Muscle of leg (tissue), 11 donors: ENCODE data around the gene CUEDC2. TPM values are rescaled to one million over a fixed set of nuclear protein-coding genes. Genes with fewer than 3 reads are reported as not detected.
"Not testable (repeated sequence)": the region's sequence is repeated elsewhere in the genome, so short reads cannot be mapped to it uniquely, and the experiment has no call there.

ENCODE experiments used
- DNase-seq: peaks from one replicate; pipeline ENCODE4 v3.0.0; 2013
- H3K27ac ChIP-seq: one replicate; pipeline ENCODE4 v1.5.1; 2013; ENCODE audit warnings: mild to moderate bottlenecking, low read length, control low read depth
- H3K27me3 ChIP-seq: one replicate; pipeline ENCODE4 v1.6.1; 2013; ENCODE audit warnings: low read length; ENCODE audit not compliant: control insufficient read depth, insufficient read depth
- H3K36me3 ChIP-seq: one replicate; pipeline ENCODE4 v1.6.1; 2013; ENCODE audit warnings: low read length; ENCODE audit not compliant: control insufficient read depth, insufficient read depth
- H3K4me1 ChIP-seq: one replicate; pipeline ENCODE4 v1.6.1; 2013; ENCODE audit warnings: low read length; ENCODE audit not compliant: control insufficient read depth, insufficient read depth
- H3K4me3 ChIP-seq: one replicate; pipeline ENCODE4 v1.5.1; 2013; ENCODE audit warnings: low read length, control low read depth
- H3K9me3 ChIP-seq: replicated peaks from 2 replicates; pipeline ENCODE4 v1.6.1; 2013; ENCODE audit warnings: low read depth, low read length; ENCODE audit not compliant: control insufficient read depth
- WGBS: methylation state at CpG from one replicate; pipeline ENCODE4 v1.1.5; 2013; ENCODE audit warnings: missing lambda C conversion rate; ENCODE audit not compliant: insufficient coverage; 5-methylcytosine and 5-hydroxymethylcytosine counted together
- polyA plus RNA-seq, 8 donors: library from polyadenylated mRNA; unstranded; fragments of 120-200 nt; gene quantifications; one replicate each; pipeline versions ENCODE4 v1.2.1 to v1.2.3, GENCODE V29; 2013; ENCODE audit warnings: inconsistent platforms in 1 of 8, low replicate concordance in 1 of 8; ENCODE audit not compliant: insufficient read length in 8 of 8, insufficient read depth in 1 of 8
- total RNA-seq: library from RNA; stranded (reverse); fragments of 120-200 nt; gene quantifications from one replicate; pipeline ENCODE4 v1.2.4, GENCODE V29; 2013

CUEDC2 gene
- total and polyA plus RNA-seq, 9 donors: 44.9 to 65.3 (median 61.9) TPM

- H3K36me3 ChIP-seq: no peaks in the 10 kb centered on the region
- peaks cover 19% of the 10 kb centered on the region for H3K4me1 ChIP-seq
- no peak for DNase-seq
- H3K27me3 ChIP-seq: peaks cover 6% of the 10 kb centered on the region
- H3K4me3 ChIP-seq: no peak overlapping the region
- H3K27ac ChIP-seq: no peak overlapping the region
- 48% methylated on average over 7 of the region's 7 CpGs for whole genome bisulfite sequencing
- no peaks in the 10 kb centered on the region for H3K9me3 ChIP-seq
Measured at GRCh38 chr10:102455893-102456471, 23.6 kb upstream of the CUEDC2 start.

GRCh38 chr10:102454662-102455487 is 22.5 kb upstream of the CUEDC2 start:
- H3K4me1 ChIP-seq: peaks cover 19% of the 10 kb centered on the region
- not testable (repeated sequence) for H3K27ac ChIP-seq, DNase-seq, H3K4me3 ChIP-seq, H3K36me3 ChIP-seq, H3K9me3 ChIP-seq, H3K27me3 ChIP-seq
- 70% methylated on average over 2 of the region's 13 CpGs for WGBS

GRCh38 chr10:102453502-102453901 is 21.1 kb upstream of the CUEDC2 start:
- 80% methylated on average over 5 of the region's 5 CpGs for WGBS
- Histone ChIP-seq H3K4me1 (peaks cover 26% of the 10 kb centered on the region), H3K27me3 (no peaks in the 10 kb centered on the region), H3K36me3 (no peaks in the 10 kb centered on the region), H3K4me3 (no peak overlapping the region), H3K27ac (peak overlapping the region; percentile 55), H3K9me3 (no peaks in the 10 kb centered on the region)
- DNase-seq: no peak

- DNase-seq: peak; percentile 54
- 13% methylated on average over 2 of the region's 3 CpGs for WGBS
- Histone ChIP-seq H3K27ac (peak overlapping the region; percentile 55), H3K36me3 (no peaks in the 10 kb centered on the region), H3K27me3 (no peaks in the 10 kb centered on the region), H3K4me3 (no peak overlapping the region), H3K4me1 (peaks cover 26% of the 10 kb centered on the region), H3K9me3 (no peaks in the 10 kb centered on the region)
Measured at GRCh38 chr10:102452672-102453340, 20.4 kb upstream of the CUEDC2 start.

- 13% methylated on average over 17 of the region's 28 CpGs for WGBS
- Histone ChIP-seq H3K36me3 (no peaks in the 10 kb centered on the region), H3K4me3 (peak within 1 kb of the TSS; percentile 72), H3K27ac (peak within 1 kb of the TSS; percentile 7), H3K27me3 (no peaks in the 10 kb centered on the region), H3K4me1 (peaks cover 26% of the 10 kb centered on the region), H3K9me3 (no peaks in the 10 kb centered on the region)
- DNase-seq: no peak
Measured at GRCh38 chr10:102451105-102451969, 19.0 kb upstream of the CUEDC2 start, which contains the start of gene C10orf95. TSS of gene C10orf95 (minus strand) at chr10:102451543. CDS start at chr10:102451093, 450 bp downstream.

- Histone ChIP-seq H3K4me1 (peaks cover 26% of the 10 kb centered on the region), H3K4me3 (peak overlapping the region; percentile 72), H3K27ac (peak overlapping the region; percentile 69), H3K9me3 (no peaks in the 10 kb centered on the region), H3K27me3 (no peaks in the 10 kb centered on the region), H3K36me3 (no peaks in the 10 kb centered on the region)
- WGBS: under 1% methylated on average over 104 of the region's 104 CpGs
- DNase-seq: peak; percentile 93
Measured at GRCh38 chr10:102450374-102451104, 18.2 kb upstream of the CUEDC2 start.

GRCh38 chr10:102450124-102450373 is 17.7 kb upstream of the CUEDC2 start:
- no peaks in the 10 kb centered on the region for H3K27me3 ChIP-seq
- no peaks in the 10 kb centered on the region for H3K36me3 ChIP-seq
- peaks cover 26% of the 10 kb centered on the region for H3K4me1 ChIP-seq
- no peak for DNase-seq
- WGBS: 0% methylated on average over 10 of the region's 11 CpGs
- no peaks in the 10 kb centered on the region for H3K9me3 ChIP-seq
- peak overlapping the region; percentile 72 for H3K4me3 ChIP-seq
- H3K27ac ChIP-seq: peak overlapping the region; percentile 69

- H3K27me3 ChIP-seq: no peaks in the 10 kb centered on the region
- no peak overlapping the region for H3K27ac ChIP-seq
- H3K9me3 ChIP-seq: no peaks in the 10 kb centered on the region
- peak; percentile 59 for DNase-seq
- 0% methylated on average over 5 of the region's 30 CpGs for WGBS
- peak overlapping the region; percentile 72 for H3K4me3 ChIP-seq
- H3K36me3 ChIP-seq: no peaks in the 10 kb centered on the region
- peaks cover 26% of the 10 kb centered on the region for H3K4me1 ChIP-seq
Measured at GRCh38 chr10:102449321-102450123, 17.1 kb upstream of the CUEDC2 start.

GRCh38 chr10:102444851-102445250 is 12.5 kb upstream of the CUEDC2 start:
- Histone ChIP-seq H3K4me3 (no peak overlapping the region), H3K27me3 (peaks cover 3% of the 10 kb centered on the region), H3K9me3 (no peaks in the 10 kb centered on the region), H3K4me1 (peaks cover 7% of the 10 kb centered on the region), H3K36me3 (no peaks in the 10 kb centered on the region), H3K27ac (no peak overlapping the region)
- WGBS: no CpG with 5 or more reads among the region's 2 CpGs
- no peak for DNase-seq
